Brain pericyte (primary cell): ENCODE measurements around the gene AASDH.

Experiments used
- DNase-seq: peaks from one replicate; pipeline ENCODE4 v3.0.0-alpha.2; 2012; ENCODE audit warnings: low read depth, low spot score

AASDH gene

DNA sequence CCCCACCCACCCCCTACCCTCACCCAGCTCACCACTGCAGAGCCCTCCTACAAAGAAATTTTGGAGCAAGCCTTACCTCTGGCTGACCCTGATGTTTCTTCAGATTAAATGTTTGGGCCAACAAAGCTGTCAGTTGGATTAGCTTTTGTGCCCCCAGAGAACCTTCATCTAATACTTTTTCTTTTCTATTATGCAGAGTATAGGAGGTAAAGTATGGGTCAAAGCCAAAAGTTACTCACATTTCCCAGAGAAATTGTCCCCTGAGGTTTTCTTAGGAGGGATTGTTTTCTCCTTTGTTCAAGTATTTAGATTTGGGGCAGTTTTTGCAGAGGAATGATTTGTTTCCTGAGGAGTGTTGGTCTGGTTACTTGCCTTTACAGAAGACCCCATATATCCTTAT lies 69.5 kb downstream of the AASDH start:
- DNase-seq, result no peak

DNA sequence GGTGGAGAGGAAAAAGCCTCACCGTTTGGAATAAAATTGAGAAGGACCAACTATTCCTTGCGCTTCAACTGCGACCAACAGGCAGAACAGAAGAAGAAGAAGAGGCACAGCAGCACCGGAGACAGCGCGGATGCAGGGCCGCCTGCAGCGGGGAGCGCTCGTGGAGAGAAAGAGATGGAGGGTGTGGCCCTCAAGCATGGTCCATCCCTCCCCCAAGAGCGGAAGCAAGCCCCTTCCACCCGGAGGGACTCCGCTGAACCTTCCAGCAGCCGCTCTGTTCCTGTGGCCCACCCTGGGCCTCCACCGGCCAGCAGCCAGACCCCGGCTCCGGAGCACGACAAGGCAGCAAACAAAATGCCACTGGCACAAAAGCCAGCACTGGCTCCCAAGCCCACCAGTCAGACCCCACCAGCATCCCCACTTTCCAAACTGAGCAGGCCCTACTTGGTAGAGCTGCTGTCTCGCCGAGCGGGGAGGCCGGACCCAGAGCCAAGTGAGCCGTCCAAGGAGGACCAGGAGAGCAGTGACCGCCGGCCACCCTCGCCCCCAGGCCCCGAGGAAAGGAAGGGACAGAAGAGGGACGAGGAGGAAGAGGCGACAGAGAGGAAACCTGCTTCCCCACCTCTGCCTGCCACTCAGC lies 71.2 kb downstream of the AASDH start:
- no peak for DNase-seq

DNA sequence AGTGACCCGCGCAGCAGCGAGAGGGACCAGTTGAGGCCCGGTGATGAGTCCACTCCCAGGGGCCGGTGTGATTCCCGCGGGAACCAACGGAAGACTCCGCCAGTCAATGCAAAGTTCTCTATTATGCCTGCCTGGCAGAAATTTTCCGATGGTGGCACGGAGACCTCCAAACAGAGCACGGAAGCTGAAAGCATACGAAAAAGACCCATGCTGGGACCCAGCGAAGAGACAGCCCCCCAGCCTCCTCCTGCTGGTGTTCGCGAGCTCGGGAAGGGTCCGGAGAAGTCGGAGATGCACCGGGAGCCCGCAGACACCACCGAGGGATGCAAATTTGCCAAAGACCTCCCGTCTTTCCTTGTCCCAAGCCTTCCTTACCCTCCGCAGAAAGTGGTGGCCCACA lies 71.7 kb downstream of the AASDH start:
- no peak for DNase-seq

DNA sequence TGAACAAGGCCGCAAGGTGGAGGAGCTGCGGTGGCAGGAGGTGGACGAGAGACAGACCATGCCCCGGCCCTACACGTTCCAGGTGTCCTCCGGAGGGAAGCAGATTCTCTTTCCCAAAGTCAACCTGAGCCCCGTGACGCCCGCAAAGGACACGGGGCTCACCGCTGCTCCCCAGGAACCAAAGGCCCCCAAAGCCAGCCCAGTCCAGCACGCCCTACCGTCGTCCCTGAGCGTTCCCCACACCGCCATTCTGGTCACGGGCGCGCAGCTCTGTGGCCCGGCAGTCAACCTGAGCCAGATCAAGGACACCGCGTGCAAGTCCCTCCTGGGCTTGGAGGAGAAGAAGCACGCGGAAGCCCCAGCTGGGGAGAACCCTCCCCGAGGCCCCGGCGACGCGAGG lies 72.2 kb downstream of the AASDH start:
- DNase-seq, result no peak

DNA sequence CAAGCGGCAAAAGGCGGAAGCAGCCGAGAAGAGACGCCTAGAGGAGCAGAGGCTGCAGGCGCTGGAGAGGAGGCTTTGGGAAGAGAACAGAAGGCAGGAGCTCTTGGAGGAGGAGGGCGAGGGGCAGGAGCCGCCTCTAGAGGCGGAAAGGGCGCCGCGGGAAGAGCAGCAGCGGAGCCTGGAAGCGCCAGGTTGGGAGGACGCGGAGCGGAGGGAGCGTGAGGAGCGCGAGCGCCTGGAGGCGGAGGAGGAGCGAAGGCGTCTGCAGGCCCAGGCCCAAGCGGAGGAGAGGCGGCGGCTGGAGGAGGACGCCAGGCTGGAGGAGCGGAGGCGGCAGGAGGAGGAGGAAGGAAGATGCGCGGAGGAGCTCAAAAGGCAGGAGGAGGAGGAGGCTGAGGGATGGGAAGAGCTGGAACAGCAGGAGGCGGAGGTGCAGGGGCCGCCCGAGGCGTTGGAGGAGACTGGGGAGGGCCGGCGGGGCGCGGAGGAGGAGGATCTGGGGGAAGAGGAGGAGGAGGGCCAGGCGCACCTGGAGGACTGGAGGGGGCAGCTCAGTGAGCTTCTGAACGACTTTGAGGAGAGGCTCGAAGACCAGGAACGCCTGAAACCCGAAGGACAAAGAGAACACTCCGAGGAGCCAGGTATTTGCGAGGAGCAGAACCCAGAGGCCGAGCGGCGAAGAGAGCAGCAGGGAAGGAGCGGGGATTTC lies 72.9 kb downstream of the AASDH start:
- no peak for DNase-seq

DNA sequence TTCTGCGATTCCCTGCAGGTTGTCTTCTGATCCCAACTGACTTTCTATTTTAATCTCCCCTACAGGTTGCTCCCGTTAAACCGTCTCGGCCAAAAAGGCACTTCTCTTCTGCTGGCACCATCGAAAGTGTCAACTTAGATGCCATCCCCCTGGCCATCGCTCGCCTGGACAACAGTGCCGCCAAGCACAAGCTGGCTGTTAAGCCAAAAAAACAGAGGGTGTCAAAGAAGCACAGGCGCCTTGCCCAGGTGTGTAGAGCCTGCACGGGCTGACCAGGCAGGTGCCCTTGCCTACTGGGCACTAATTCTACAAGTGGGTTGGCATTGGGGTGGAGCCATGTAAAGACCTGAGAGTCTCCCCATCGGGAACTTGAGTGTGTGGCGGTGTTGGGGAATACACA lies 74.2 kb downstream of the AASDH start:
- DNase-seq, result no peak

DNA sequence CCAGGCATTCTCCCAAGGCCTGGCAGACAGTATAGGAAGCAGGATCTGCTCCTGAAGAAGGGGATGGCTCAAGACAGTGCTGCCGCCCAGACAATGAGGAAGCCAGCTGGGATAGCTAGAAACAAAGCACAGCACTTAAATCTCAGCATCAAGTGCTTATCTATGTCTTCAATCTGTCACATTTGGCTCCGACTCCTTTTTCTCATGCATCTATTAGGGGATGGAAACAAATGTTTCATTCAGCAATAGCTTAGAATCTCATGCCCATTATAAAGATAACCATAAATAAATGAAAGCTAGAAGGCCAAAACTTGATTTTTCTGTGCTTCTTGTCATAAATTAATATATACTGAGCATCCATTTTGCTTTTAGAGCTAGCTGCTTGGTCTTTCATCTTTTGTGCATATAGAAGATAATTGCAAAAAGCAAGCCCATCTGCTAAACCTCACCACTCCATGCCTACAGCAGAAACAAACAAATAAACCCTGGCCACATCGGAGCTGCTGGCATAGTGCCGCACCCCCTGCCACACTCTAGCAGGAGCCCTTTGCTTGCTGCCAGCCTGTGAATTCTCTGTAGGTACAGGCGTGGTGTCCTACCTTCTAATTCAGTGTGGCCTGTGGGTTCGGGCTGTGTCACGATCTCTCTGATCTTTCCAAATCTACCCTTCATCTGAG lies 75.9 kb downstream of the AASDH start:
- DNase-seq, result no peak

DNA sequence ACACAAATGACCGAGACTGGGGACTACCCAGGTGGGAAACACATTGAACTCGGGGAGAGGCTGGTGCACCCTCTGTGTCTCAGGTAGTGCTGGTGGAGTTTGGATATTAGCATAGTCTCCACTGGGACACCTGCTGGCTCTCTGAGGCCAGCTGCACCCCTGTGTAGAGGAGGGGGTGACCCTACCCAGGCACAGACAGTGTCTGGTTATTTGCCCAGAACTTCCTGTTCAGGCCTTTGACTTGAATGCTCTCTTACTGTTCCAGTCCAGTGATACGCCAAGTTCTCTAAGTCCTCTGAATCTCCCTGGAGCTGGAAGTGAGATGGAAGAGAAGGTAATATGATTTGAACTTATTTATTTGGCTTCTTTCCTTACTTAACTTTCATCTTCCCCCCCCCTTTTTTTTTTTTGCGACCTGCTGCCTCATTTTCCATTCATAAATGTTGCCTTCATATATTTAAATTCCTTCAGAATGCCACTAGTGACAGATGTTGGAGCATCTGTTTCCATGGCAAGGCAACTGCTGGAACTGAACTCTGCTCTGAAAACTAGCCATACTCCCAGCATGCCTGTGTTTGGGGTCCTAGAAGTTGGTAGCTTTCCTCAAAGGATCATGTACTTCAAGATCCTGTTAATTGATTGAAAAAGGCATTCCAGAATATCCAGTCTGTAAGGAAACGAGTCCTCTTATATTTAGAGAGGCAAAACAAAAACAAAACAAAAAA lies 76.7 kb downstream of the AASDH start:
- no peak for DNase-seq

DNA sequence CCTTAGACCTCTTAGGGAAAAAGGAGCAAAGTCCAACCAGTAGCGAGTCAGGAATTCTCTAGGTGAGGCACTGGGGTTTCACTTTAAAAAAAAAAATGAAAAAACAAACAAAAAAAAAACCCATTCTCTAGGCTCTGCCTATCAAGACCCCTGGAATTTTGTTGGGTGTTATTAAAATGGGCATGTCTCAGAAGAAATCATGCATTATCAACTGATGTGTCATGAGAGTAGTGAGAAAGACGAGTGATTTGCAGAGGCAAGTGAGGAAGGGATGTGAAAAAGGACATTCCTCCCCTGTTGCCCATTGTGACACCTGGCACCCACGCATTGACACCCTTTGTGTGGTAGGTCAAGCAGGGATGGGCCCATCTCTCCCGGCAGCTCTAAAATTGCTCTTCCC lies 78.9 kb downstream of the AASDH start:
- DNase-seq, result no peak

DNA sequence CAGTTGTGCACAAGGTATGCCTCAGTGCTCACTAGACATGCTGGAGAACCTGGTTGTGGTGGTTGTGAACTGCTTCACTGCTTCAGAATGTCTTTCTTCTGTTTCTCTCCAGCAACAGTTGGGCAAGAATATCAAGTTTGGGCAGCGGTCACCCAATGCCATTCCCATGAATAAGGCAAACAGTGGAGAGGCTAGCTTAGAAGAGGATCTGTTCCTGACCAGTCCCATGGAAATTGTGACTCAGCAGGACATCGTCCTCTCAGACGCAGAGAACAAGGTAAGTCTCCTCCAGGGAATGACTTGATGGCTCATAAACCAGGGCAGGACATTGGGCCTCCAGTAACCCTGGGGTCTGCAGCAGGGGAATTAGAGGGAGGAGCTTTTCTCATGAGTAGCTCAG lies 79.9 kb downstream of the AASDH start:
- no peak for DNase-seq

DNA sequence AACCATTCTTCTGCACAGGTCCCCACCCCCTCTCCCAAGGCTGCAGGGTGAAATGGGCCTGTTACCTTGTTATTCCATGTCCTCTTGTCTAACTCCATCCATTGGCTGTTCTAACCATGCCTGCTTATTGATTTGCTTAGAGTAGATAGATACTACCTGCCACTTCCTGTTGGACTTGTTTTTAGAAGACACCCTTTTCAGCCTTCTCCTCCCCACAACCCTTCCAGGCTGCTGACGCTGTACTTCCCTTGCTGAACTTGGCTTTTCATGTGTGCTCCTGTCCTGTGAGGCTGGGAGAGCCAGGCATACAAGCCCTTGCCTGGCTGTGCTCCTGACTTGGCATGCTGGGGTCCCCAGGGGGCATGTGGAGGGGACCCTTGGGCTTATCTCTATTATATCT lies 81.9 kb downstream of the AASDH start:
- DNase-seq, result no peak

DNA sequence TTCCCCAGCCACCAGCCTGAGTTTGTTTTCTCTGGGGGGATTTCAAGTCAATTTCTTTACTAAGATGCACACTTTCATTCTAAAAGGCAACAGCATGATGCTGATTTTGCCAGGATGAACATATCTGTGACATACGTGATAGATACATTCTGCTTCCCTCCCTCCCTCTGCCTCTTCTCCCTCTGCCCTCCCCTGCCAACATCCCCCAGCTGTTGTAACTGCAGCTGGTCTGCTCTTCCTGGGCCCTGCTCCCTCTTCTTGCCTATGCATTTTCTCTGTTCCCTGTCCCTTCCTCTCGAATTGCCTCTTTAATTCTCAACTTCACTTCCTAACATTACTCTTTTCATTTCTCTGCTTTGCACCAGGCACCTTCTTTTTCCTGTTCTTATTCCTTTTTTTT lies 83.4 kb downstream of the AASDH start:
- no peak for DNase-seq

DNA sequence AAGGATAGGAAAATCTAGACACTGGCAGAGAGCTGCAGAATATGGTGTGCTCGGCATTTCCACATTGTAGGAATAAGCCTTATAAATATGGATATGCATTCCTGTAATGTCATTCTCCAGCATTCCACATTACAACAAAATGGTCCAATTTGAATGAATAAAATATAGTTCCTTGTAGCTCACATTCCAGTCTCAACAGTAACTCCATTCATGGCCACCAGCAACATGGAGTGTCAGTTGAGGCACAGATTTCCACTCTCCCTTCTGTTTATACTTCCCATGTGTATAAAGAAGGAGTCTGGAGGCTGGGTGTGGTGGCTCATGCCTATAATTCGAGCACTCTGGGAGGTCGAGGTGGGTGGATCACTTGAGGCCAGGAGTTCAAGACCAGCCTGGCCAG lies 84.5 kb downstream of the AASDH start:
- DNase-seq, result no peak

DNA sequence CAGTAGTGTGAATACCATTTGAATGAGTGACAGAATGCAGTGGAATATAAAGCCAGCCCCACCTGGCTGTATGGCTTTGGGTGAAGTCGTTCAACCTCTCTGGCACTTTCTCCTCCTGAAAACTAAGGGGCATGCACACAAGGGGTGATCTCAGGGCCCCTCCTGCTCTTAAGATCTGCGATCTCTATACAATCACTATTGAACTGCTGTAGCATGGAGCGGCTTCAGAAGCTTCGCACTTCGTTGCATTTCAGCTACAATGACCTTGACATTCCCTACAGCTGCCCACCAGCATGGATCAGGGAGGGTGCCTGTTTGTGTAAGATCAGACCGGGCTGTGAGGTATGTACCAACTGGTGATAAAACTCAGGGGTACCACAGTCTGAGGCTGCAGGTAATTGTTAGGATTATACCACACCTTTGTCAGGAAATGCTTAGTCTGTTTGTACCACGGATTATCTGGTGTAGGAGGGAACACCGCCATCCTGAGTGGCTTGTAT lies 85.2 kb downstream of the AASDH start:
- DNase-seq, result no peak

DNA sequence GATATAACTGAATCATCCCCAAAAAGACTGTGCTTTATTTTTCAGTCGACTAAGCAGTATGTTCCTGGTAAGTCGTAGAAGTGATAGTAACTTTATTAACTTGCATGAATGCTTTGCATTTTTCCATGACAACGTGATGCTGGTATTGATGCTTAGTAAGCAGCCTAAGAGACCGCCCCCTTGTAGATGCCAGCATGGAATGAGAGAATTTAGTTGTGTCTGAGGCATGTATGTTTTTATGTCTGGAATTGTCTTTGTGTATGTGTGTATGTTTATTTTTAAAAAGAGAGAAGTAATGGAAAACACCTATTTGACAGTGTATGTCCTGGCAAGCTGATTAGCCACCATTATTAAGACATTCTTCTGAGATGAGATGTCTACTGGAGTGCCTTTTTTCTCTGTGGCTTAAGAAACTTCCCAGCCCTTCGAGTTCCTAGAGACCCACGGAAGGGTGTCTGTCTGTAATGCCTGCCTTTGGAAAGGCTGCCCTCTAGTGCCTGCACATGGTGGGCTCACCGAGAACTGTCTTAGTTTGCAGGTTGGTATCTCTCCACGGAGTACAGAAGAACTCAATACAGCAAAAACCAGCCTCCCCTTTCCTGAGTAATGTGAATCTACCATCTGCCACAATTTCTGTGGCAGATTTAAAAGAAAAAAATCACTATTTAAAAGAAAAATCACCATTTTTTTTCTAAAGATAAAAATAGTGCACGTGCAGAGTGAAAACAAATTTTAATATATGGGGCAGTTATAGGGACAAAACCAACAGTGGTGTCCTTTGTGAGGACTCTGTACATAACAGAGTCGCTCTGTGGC lies 85.9 kb downstream of the AASDH start:
- peak; percentile 43 for DNase-seq

DNA sequence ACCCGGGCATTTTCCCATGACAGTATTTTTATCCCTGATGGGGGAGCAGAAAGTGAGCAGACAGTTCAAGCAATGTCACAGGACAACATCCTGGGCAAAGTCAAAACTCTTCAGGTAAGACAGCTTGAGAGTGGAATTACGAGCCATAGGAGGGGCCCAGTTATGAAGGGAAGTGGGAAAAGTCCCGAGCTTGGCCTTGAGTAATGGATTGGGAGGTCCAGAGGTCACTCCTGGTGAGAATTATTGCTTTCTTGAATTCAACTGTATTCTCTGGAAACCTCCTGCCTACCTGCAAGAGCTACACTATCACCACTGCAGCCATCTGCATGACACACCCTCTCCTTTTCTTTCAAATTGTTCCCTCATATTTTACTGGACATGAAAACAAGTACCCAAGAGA lies 89.1 kb downstream of the AASDH start:
- DNase-seq, result no peak

DNA sequence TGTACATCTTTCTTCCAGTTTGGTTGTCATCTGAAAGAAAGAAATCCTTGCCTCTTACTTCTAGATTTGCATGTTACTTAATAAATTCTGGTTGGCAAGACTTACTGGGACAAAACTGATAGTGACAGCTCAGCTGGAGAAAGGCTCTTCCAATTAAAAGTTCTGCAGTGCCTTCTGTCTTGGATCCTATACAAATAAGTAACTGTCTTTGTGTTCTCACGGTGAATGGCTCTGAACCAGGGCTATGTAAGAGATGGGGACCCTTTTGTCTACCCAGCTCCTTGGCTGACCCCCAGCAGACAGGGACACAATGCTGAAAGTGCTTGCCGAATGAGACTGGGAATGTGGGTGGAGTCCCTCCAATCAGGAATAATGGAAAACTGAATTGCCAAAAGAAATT lies 89.5 kb downstream of the AASDH start:
- DNase-seq, result no peak

DNA sequence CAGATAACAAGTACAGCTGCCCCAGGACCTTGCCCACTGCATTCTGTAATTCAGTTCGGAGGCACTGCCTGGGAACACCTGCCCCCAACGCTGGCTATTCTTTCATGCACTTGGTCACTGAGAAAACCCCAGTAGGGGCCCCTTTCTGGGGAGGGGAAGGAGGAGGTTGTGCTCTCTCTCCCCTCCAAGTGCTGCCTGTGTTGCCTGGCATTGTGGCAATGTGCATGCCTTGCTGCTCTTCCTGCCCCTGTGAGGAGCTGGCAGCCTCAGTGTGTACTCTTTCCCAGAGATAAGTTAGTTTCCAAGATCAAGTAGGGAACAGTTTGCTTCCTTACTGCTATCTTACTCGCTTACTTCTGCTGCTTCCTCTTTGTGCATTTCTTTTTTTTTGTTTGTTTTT lies 90.8 kb downstream of the AASDH start:
- no peak for DNase-seq

DNA sequence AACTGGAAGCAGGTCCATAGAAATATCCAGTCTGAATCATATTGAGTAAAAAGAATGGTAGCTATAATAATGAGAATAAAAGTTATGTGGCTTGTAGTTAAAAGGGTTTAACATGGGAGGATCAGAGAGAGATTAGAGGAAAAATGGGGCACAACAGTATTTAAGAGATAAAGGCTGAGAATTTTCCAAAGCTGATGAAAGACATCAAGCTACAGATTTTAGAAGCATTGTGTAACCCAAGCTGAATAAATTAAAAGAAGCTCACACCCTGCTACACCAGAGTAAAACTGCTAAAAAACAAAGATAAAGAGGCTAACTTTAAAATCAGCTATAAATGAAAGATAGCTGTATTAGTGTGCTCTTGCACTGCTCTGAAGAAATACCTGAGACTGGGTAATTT lies 94.2 kb downstream of the AASDH start:
- no peak for DNase-seq

DNA sequence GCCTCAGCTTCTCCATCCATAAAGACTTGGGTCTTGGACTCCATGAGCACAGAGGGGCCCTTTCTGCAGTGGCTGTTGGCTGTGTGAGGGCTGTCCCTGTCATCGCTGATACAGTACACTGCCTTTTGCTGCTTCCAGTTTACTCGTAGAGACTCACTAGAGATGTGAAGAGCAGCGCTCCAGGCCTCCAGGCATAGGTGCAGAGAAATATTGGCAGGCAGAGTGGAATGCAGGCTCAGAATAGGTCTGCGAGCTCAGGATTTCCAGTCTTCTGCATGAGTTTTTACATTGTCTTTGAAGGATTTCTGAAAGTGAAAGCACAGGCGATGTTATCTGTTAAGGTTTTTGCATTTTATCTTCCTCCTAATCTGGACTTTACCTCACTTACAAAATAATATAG lies 97.4 kb downstream of the AASDH start:
- no peak for DNase-seq

DNA sequence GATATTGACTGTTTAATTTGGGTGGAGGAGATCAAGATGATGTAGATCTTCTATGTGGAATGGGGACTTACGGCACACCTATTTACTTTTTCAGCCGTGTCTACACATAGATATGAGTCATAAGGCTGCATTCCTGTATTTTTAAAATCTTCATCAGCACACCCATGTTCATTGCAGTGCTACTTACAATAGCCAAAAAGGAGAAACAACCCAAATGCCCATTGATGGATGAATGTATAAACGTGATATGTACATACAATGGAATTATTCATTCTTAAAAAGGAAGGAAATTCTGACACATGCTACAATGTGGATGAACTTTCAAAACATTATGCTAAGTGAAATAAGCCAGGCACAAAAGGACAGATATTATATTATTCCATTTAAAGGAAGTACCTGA lies 98.6 kb downstream of the AASDH start:
- DNase-seq, result no peak
